WERI-Rb-1 (cell line): ENCODE measurements around the gene MTREX.

Source experiments
- DNase-seq: peaks from one replicate; pipeline ENCODE4 v3.0.0-alpha.2; 2020
- H3K27ac ChIP-seq: fragments of 250-450 bp; sonication (Bioruptor Pico); 2 replicates; pipeline ENCODE4 v1.5.1; 2020; ENCODE audit warnings: mild to moderate bottlenecking, moderate library complexity
- H3K27me3 ChIP-seq: fragments of 250-450 bp; sonication (Bioruptor Pico); 2 replicates; pipeline ENCODE4 v1.5.1; 2021; ENCODE audit warnings: mild to moderate bottlenecking, low read depth, moderate library complexity; ENCODE audit not compliant: insufficient read depth, severe bottlenecking
- H3K36me3 ChIP-seq: fragments of 250-450 bp; sonication (Bioruptor Pico); 2 replicates; pipeline ENCODE4 v1.5.1; 2020; ENCODE audit warnings: mild to moderate bottlenecking, moderate library complexity
- H3K4me3 ChIP-seq: 2 replicates; pipeline ENCODE4 v1.5.1; 2011; ENCODE audit warnings: low read depth, mild to moderate bottlenecking, control low read depth, low read length
- H3K9me3 ChIP-seq: fragments of 250-450 bp; sonication (Bioruptor Pico); 2 replicates; pipeline ENCODE4 v1.5.1; 2021; ENCODE audit warnings: mild to moderate bottlenecking, moderate library complexity; ENCODE audit not compliant: severe bottlenecking
- CTCF ChIP-seq: IDR thresholded peaks from 2 replicates; pipeline ENCODE4 v1.5.1; 2011; ENCODE audit warnings: low read depth, mild to moderate bottlenecking, control low read depth, inconsistent platforms, low read length

MTREX gene

GRCh38 chr5:55416306-55416705 is 108.5 kb downstream of the MTREX start:
- Histone ChIP-seq H3K4me3 (no peak overlapping the region), H3K9me3 (no peaks in the 10 kb centered on the region), H3K27ac (no peak overlapping the region), H3K27me3 (no peaks in the 10 kb centered on the region), H3K36me3 (peaks cover 41% of the 10 kb centered on the region)
- no peak for DNase-seq
- TF ChIP-seq CTCF = no peak

GRCh38 chr5:55418994-55419968 is 111.5 kb downstream of the MTREX start:
- no peak overlapping the region for H3K4me3 ChIP-seq
- H3K27me3 ChIP-seq = no peaks in the 10 kb centered on the region
- no peak overlapping the region for H3K27ac ChIP-seq
- H3K36me3 ChIP-seq = peaks cover 51% of the 10 kb centered on the region
- no peak for TF ChIP-seq CTCF
- H3K9me3 ChIP-seq = no peaks in the 10 kb centered on the region
- DNase-seq = no peak

DNA sequence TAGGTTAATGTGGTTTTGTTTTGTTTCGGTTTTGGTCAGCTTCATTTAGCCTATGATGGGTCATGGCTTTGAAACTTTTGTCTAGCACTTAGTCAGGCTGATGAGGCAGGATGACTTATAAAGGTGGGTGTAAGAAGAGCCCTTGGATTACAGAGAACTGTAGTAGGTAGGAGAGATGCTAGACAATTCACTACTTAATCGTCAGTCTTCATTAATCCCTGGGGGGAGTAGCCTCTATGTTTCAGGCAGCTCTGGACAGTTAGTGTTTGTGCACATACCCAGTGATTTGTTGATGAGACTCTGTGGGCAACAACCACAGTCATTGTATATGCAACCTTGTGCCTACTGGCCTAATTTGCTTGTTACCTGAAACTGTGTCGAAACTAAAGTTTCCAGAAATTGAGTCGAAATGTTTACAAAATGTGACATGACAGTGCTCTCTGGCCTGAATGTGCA is 113.3 kb downstream of the MTREX start:
- DNase-seq = no peak
- TF ChIP-seq CTCF = no peak
- Histone ChIP-seq H3K36me3 (peaks cover 55% of the 10 kb centered on the region), H3K9me3 (no peaks in the 10 kb centered on the region), H3K27ac (no peak overlapping the region), H3K4me3 (no peak overlapping the region), H3K27me3 (no peaks in the 10 kb centered on the region)

DNA sequence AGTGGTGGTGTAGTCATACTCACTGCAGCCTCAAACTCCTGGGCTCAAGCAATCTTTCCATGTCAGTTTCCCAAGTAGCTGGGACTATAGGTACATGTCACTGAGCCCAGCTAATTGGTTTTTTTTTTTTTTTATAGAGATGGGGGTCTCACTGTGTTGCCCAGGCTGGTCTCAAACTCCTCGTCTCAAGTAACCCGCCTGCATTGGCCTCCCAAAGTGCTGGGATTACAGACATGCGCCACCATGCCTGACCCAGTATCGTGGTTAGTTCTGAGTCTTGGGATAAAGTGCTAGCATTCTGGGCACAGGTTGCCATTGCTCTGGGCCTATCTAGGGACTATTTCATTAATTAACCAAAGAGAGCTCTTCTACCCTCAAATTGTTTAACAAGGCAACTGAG is 118.7 kb downstream of the MTREX start:
- Histone ChIP-seq H3K4me3 (no peak overlapping the region), H3K27me3 (no peaks in the 10 kb centered on the region), H3K9me3 (peaks cover 2% of the 10 kb centered on the region), H3K36me3 (peaks cover 78% of the 10 kb centered on the region), H3K27ac (no peak overlapping the region)
- DNase-seq = no peak
- TF ChIP-seq CTCF = no peak

- H3K36me3 ChIP-seq = peaks cover 71% of the 10 kb centered on the region
- H3K4me3 ChIP-seq = no peak overlapping the region
- H3K27me3 ChIP-seq = no peaks in the 10 kb centered on the region
- H3K27ac ChIP-seq = no peak overlapping the region
- no peak for DNase-seq
- TF ChIP-seq CTCF = no peak
- H3K9me3 ChIP-seq = peaks cover 2% of the 10 kb centered on the region
Observed at GRCh38 chr5:55427157-55427556, 119.4 kb downstream of the MTREX start.

- H3K9me3 ChIP-seq = peaks cover 4% of the 10 kb centered on the region
- H3K4me3 ChIP-seq = no peak overlapping the region
- H3K36me3 ChIP-seq = peaks cover 52% of the 10 kb centered on the region
- no peak overlapping the region for H3K27ac ChIP-seq
- no peak for TF ChIP-seq CTCF
- DNase-seq = no peak
- H3K27me3 ChIP-seq = no peaks in the 10 kb centered on the region
Observed at GRCh38 chr5:55429221-55429612, 121.4 kb downstream of the MTREX start.
